Colonic mucosa (tissue), 4 donors: ENCODE data around the gene CIDEC. TPM values are rescaled to one million over a fixed set of nuclear protein-coding genes. Genes with fewer than 3 reads are reported as not detected.

Source experiments
- DNase-seq: peaks from one replicate; pipeline ENCODE4 v3.0.0-alpha.2; 2020
- H3K27ac ChIP-seq: fragments of 200-600 bp; one replicate; pipeline ENCODE4 v1.8.0; 2021
- H3K27me3 ChIP-seq: fragments of 200-600 bp; one replicate; pipeline ENCODE4 v1.8.0; 2021
- H3K36me3 ChIP-seq: fragments of 200-600 bp; one replicate; pipeline ENCODE4 v1.8.0; 2021
- H3K4me1 ChIP-seq: fragments of 200-600 bp; one replicate; pipeline ENCODE4 v1.8.0; 2021; ENCODE audit warnings: mild to moderate bottlenecking
- H3K4me3 ChIP-seq: fragments of 200-600 bp; one replicate; pipeline ENCODE4 v1.8.0; 2021
- H3K9ac ChIP-seq, 2 donors: one replicate each; pipeline ENCODE4 v1.7.0; 2013; ENCODE audit warnings: control low read depth in 2 of 2, low read depth in 2 of 2, low read length in 2 of 2
- H3K9me3 ChIP-seq: fragments of 200-600 bp; one replicate; pipeline ENCODE4 v1.8.0; 2021
- CTCF ChIP-seq: fragments of 200-600 bp; IDR thresholded peaks from one replicate; pipeline ENCODE4 v1.8.0; 2022; ENCODE audit warnings: antibody characterized with exemption, mild to moderate bottlenecking
- intact Hi-C: fragments of 100-400 bp; cut with DNase I; formaldehyde crosslinking; loops from one replicate; pipeline ENCODE4 v1.14.1; 2022
- total RNA-seq, 2 donors: library from RNA; stranded (reverse); fragmentation: NEBNext Ultra II Directional in 1 of 2; extraction: Animal tissue kit (Norgen Biotek cat#: 25700) in 1 of 2; gene quantifications; one replicate each; pipeline ENCODE4 v1.2.1, GENCODE V29; 2021
- donor health status: healthy.
- donor health status: DM: no; HTN: no; CAD: no.
- donor health status: DM: no; HTN: no; CAD: no.

CIDEC gene
- total RNA-seq, 2 donors from 2014 or later: 4.5 to 8.9 TPM

- H3K4me1 ChIP-seq: no peaks in the 10 kb centered on the region
- H3K4me3 ChIP-seq: no peak overlapping the region
- intact Hi-C loops: no loop called here
- H3K27ac ChIP-seq: no peak overlapping the region
- DNase-seq: peak; percentile 38
- H3K36me3 ChIP-seq: no peaks in the 10 kb centered on the region
- H3K9me3 ChIP-seq: no peaks in the 10 kb centered on the region
- no peaks in the 10 kb centered on the region for H3K27me3 ChIP-seq
- no peak for TF ChIP-seq CTCF
- H3K9ac ChIP-seq: no peak overlapping the region
Observed at GRCh38 chr3:9826815-9827573, 53.1 kb downstream of the CIDEC start.

GRCh38 chr3:9825451-9826040 is 54.5 kb downstream of the CIDEC start:
- no peak for DNase-seq
- intact Hi-C loops: no loop called here
- Histone ChIP-seq H3K4me3 (no peak overlapping the region), H3K27ac (no peak overlapping the region), H3K9ac (no peak overlapping the region), H3K4me1 (no peaks in the 10 kb centered on the region), H3K27me3 (no peaks in the 10 kb centered on the region), H3K9me3 (no peaks in the 10 kb centered on the region), H3K36me3 (no peaks in the 10 kb centered on the region)
- no peak for TF ChIP-seq CTCF

- Histone ChIP-seq H3K27ac (no peak overlapping the region), H3K4me3 (no peak overlapping the region), H3K27me3 (no peaks in the 10 kb centered on the region), H3K4me1 (no peaks in the 10 kb centered on the region), H3K9ac (no peak overlapping the region), H3K36me3 (no peaks in the 10 kb centered on the region), H3K9me3 (no peaks in the 10 kb centered on the region)
- DNase-seq: no peak
- TF ChIP-seq CTCF: no peak
- intact Hi-C loops: no loop called here
Observed at GRCh38 chr3:9820946-9821345, 59.1 kb downstream of the CIDEC start.

GRCh38 chr3:9820543-9820942 is 59.5 kb downstream of the CIDEC start:
- DNase-seq: no peak
- no peak for TF ChIP-seq CTCF
- Histone ChIP-seq H3K27ac (no peak overlapping the region), H3K4me3 (no peak overlapping the region), H3K9ac (no peak overlapping the region), H3K36me3 (no peaks in the 10 kb centered on the region), H3K4me1 (no peaks in the 10 kb centered on the region), H3K27me3 (no peaks in the 10 kb centered on the region), H3K9me3 (no peaks in the 10 kb centered on the region)
- intact Hi-C loops: no loop called here

- H3K9ac ChIP-seq: no peak overlapping the region
- no peak for DNase-seq
- no peaks in the 10 kb centered on the region for H3K36me3 ChIP-seq
- H3K9me3 ChIP-seq: no peaks in the 10 kb centered on the region
- TF ChIP-seq CTCF: no peak
- no peaks in the 10 kb centered on the region for H3K4me1 ChIP-seq
- H3K4me3 ChIP-seq: no peak overlapping the region
- H3K27ac ChIP-seq: no peak overlapping the region
- H3K27me3 ChIP-seq: no peaks in the 10 kb centered on the region
- intact Hi-C loops: no loop called here
Observed at GRCh38 chr3:9818666-9819335, 61.3 kb downstream of the CIDEC start.
